Choroid plexus epithelial cell (primary cell): ENCODE data around the gene MLEC.

ENCODE experiments used
- DNase-seq: peaks from one replicate; pipeline ENCODE4 v3.0.0-alpha.2; 2010; ENCODE audit warnings: low read depth
- H3K4me3 ChIP-seq: 2 replicates; pipeline ENCODE4 v1.5.1; 2011; ENCODE audit warnings: low read depth, mild to moderate bottlenecking, control low read depth, low read length, moderate library complexity
- CTCF ChIP-seq: conservative IDR thresholded peaks from 2 replicates; pipeline ENCODE4 v1.5.1; 2011; ENCODE audit warnings: low read depth, mild to moderate bottlenecking, control low read depth, inconsistent platforms, low read length, moderate library complexity

MLEC gene

DNA sequence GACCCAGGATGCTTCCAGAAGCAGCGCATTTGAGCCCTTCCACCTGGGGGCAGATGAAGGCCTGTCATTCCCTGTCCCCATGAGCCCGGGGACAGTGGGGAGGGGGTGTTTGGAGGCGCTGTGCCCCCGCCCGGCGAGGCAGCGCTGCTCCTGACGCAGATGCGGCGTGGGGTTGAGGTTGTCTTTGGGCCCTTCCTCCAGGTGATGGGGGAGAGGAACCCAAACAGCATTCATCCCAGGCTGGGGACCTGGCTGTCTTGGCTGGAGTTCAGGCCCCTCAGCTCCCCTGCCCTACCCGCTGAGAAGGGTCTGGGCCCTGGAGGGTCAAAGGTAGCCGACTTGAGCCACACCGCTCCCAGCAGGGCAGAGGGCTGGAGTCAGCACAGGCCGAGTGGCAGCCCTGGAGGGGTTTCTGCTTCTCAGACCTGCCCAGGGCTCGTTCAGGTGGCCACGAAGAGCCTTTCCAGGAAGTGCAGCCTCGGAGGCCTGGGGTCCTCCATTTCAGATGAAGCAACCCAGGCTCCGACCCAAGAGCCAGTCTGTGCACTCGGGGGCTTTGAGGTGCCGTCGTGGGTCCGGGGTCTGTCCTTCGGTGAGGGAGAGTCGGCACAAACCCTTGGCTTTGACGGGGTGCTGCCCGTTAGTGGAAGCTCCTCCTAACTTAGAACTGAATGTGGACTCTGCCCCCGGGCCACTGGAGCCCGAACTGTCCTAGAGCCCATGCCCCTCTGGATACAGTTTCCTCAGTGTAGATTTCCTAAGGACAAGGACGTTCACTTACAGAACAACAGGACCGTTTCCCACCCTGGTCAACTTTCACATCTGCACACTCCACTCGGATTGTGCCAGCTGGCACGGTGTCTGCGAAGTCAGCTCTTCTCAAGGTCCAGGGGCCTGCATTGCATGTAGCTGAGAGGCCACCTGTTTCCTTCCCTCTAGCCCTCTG is 54.8 kb downstream of the MLEC start:
- no peak overlapping the region for H3K4me3 ChIP-seq
- DNase-seq = no peak
- no peak for TF ChIP-seq CTCF

- H3K4me3 ChIP-seq = no peak overlapping the region
- no peak for TF ChIP-seq CTCF
- no peak for DNase-seq
Observed at GRCh38 chr12:120744922-120745493, 58.1 kb downstream of the MLEC start.

DNA sequence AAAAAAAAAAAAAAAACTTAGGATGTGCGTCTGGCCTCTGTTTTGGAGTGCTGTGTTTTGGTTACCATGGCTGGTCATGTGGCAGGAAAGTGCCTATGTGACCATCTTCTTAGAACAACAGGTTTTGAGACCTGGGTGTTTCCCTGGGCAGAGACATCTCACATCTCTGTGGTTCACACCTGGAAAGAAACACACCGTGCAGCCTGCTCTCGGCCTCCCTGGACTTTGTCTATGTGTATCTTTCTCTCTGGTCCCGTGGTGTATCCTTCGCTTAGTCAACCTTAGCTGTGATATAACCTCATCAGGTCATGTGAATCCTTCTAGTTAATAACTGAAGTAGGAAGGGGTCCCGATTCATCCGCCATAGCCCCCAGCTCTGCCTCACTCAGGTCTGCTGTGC is 61.3 kb downstream of the MLEC start:
- no peak overlapping the region for H3K4me3 ChIP-seq
- no peak for DNase-seq
- no peak for TF ChIP-seq CTCF

GRCh38 chr12:120749256-120749655 is 62.3 kb downstream of the MLEC start:
- no peak overlapping the region for H3K4me3 ChIP-seq
- TF ChIP-seq CTCF = no peak
- no peak for DNase-seq

GRCh38 chr12:120750806-120751205 is 63.9 kb downstream of the MLEC start:
- TF ChIP-seq CTCF = no peak
- DNase-seq = no peak
- H3K4me3 ChIP-seq = no peak overlapping the region

GRCh38 chr12:120751389-120751788 is 64.4 kb downstream of the MLEC start:
- H3K4me3 ChIP-seq = no peak overlapping the region
- no peak for TF ChIP-seq CTCF
- no peak for DNase-seq
